Measurements from ENCODE around the gene CD6. TPM values are rescaled to one million over a fixed set of nuclear protein-coding genes. Genes with fewer than 3 reads are reported as not detected.
"Not testable (repeated sequence)": the region's sequence is repeated elsewhere in the genome, so short reads cannot be mapped to it uniquely, and the experiment has no call there.

The CD6 gene
- polyA plus RNA-seq, 2 donors, result 1.3 to 1.4 TPM

- no peaks in the 10 kb centered on the region for H3K9me3 ChIP-seq (ENCODE audit: control insufficient read depth in 2 of 2, insufficient read depth in 1 of 2, low read depth in 1 of 2, low read length in 1 of 2)
- WGBS, 2 donors, result 79 to 85% methylated on average over 9 of the region's 9 CpGs
- H3K27me3 ChIP-seq (ENCODE audit: control insufficient read depth in 1 of 2, insufficient read depth in 2 of 2, low read length in 2 of 2), result no peaks in the 10 kb centered on the region
- peaks cover 0 to 2% of the 10 kb centered on the region in 2 donors for H3K4me1 ChIP-seq (ENCODE audit: control insufficient read depth in 2 of 2, insufficient read depth in 2 of 2, low read length in 1 of 2)
- no peaks in the 10 kb centered on the region for H3K36me3 ChIP-seq (ENCODE audit: control insufficient read depth in 2 of 2, insufficient read depth in 2 of 2, low read length in 1 of 2)
- no peak overlapping the region for H3K4me3 ChIP-seq (ENCODE audit: low read depth in 1 of 2, low read length in 2 of 2)
- H3K27ac ChIP-seq (ENCODE audit: low read depth in 2 of 2, low read length in 1 of 2), result peak overlapping the region; percentile 63 to 70
Observed at GRCh38 chr11:61062181-61062930, 90.9 kb downstream of the CD6 start.

DNA sequence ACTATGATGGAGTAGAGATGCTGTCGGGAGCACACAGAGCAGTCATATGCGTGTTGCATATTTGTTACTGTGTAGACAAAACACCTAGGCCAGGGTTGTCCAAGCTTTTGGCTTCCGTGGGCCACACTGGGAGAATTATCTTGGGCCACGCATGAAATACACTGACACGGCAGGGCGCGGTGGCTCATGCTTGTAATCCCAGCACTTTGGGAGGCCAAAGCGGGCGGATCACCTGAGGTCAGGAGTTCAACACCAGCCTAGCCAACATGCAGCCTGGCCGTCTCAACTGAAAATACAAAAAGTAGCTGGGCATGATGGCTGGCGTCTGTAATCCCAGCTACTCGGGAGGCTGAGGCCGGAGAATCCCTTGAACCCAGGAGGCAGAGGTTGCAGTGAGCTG lies 93.8 kb downstream of the CD6 start:
- not testable (repeated sequence) for H3K27ac ChIP-seq (ENCODE audit: low read depth in 2 of 2, low read length in 1 of 2); H3K9me3 ChIP-seq (ENCODE audit: control insufficient read depth in 2 of 2, insufficient read depth in 1 of 2, low read depth in 1 of 2, low read length in 1 of 2); H3K4me3 ChIP-seq (ENCODE audit: low read depth in 1 of 2, low read length in 2 of 2); H3K36me3 ChIP-seq (ENCODE audit: control insufficient read depth in 2 of 2, insufficient read depth in 2 of 2, low read length in 1 of 2); H3K27me3 ChIP-seq (ENCODE audit: control insufficient read depth in 1 of 2, insufficient read depth in 2 of 2, low read length in 2 of 2); H3K4me1 ChIP-seq (ENCODE audit: control insufficient read depth in 2 of 2, insufficient read depth in 2 of 2, low read length in 1 of 2)
- WGBS, 2 donors, result 85 to 88% methylated on average over 13 of the region's 13 CpGs

GRCh38 chr11:61065955-61066638 lies 94.6 kb downstream of the CD6 start:
- WGBS, 2 donors, result 75 to 78% methylated on average over 19 of the region's 19 CpGs
- no peaks in the 10 kb centered on the region for H3K36me3 ChIP-seq (ENCODE audit: control insufficient read depth in 2 of 2, insufficient read depth in 2 of 2, low read length in 1 of 2)

DNA sequence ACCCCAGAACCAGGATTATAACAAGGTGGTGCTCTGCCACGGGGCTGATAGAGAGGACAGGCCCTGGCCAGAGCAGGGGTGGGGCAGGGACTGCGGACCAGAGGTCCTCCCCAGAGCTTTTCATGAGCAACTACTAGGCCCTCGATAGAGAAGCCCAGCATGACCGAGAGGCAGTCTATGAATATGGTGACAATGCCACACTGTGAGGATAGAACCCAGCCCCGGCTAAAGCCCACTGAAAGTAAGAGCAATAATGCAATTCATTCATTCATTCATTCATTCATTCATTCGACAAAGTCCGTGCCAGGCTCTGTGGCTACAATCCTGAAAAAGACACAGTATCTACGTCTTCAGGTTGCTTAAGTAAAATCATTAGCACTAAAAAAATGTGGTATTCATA lies 95.2 kb downstream of the CD6 start:
- Histone ChIP-seq H3K36me3 (ENCODE audit: control insufficient read depth in 2 of 2, insufficient read depth in 2 of 2, low read length in 1 of 2) (no peaks in the 10 kb centered on the region), H3K4me3 (ENCODE audit: low read depth in 1 of 2, low read length in 2 of 2) (no peak overlapping the region), H3K9me3 (ENCODE audit: control insufficient read depth in 2 of 2, insufficient read depth in 1 of 2, low read depth in 1 of 2, low read length in 1 of 2) (no peaks in the 10 kb centered on the region), H3K4me1 (ENCODE audit: control insufficient read depth in 2 of 2, insufficient read depth in 2 of 2, low read length in 1 of 2) (no peaks in the 10 kb centered on the region), H3K27me3 (ENCODE audit: control insufficient read depth in 1 of 2, insufficient read depth in 2 of 2, low read length in 2 of 2) (no peaks in the 10 kb centered on the region), H3K27ac (ENCODE audit: low read depth in 2 of 2, low read length in 1 of 2) (no peak overlapping the region)
- 86 to 92% methylated on average over 8 of the region's 8 CpGs for WGBS, 2 donors

More at GRCh38 chr11:61065955-61066638, 94.6 kb downstream of the CD6 start:
- no peaks in the 10 kb centered on the region for H3K27me3 ChIP-seq (ENCODE audit: control insufficient read depth in 1 of 2, insufficient read depth in 2 of 2, low read length in 2 of 2)
- H3K4me3 ChIP-seq (ENCODE audit: low read depth in 1 of 2, low read length in 2 of 2), result no peak overlapping the region
- H3K9me3 ChIP-seq (ENCODE audit: control insufficient read depth in 2 of 2, insufficient read depth in 1 of 2, low read depth in 1 of 2, low read length in 1 of 2), result no peaks in the 10 kb centered on the region
- H3K27ac ChIP-seq (ENCODE audit: low read depth in 2 of 2, low read length in 1 of 2), result no peak overlapping the region
- H3K4me1 ChIP-seq (ENCODE audit: control insufficient read depth in 2 of 2, insufficient read depth in 2 of 2, low read length in 1 of 2), result no peaks in the 10 kb centered on the region

GRCh38 chr11:61067782-61068446 lies 96.4 kb downstream of the CD6 start:
- WGBS, 2 donors, result 76 to 80% methylated on average over 11 to 14 of the region's 14 CpGs
- no peaks in the 10 kb centered on the region for H3K27me3 ChIP-seq (ENCODE audit: control insufficient read depth in 1 of 2, insufficient read depth in 2 of 2, low read length in 2 of 2)
- no peaks in the 10 kb centered on the region for H3K36me3 ChIP-seq (ENCODE audit: control insufficient read depth in 2 of 2, insufficient read depth in 2 of 2, low read length in 1 of 2)
- H3K4me3 ChIP-seq (ENCODE audit: low read depth in 1 of 2, low read length in 2 of 2), result no peak overlapping the region
- H3K4me1 ChIP-seq (ENCODE audit: control insufficient read depth in 2 of 2, insufficient read depth in 2 of 2, low read length in 1 of 2), result no peaks in the 10 kb centered on the region
- H3K9me3 ChIP-seq (ENCODE audit: control insufficient read depth in 2 of 2, insufficient read depth in 1 of 2, low read depth in 1 of 2, low read length in 1 of 2), result no peaks in the 10 kb centered on the region
- no peak overlapping the region for H3K27ac ChIP-seq (ENCODE audit: low read depth in 2 of 2, low read length in 1 of 2)

DNA sequence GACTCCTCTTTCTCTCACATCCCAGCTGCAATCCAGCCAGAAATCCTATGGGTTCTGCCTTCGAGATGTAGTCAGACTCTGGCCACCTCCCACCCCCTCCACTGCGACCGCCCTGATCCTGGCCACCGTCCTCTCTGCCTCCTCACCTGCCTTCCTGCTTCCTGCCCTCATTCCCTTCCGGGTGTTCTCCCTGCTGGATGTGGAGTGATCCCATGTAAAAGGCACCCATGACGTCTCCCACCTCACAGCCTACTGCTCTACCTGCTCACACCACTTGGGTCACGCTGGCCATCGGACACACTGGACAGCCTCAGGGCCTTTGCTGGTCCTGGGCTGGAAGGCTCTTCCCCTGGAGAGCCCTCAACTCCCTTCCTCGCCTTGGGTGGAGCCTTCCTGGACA lies 97.1 kb downstream of the CD6 start:
- 87 to 91% methylated on average over 9 of the region's 9 CpGs for WGBS, 2 donors
- no peak overlapping the region for H3K27ac ChIP-seq (ENCODE audit: low read depth in 2 of 2, low read length in 1 of 2)
- H3K36me3 ChIP-seq (ENCODE audit: control insufficient read depth in 2 of 2, insufficient read depth in 2 of 2, low read length in 1 of 2), result no peaks in the 10 kb centered on the region
- H3K4me3 ChIP-seq (ENCODE audit: low read depth in 1 of 2, low read length in 2 of 2), result no peak overlapping the region
- no peaks in the 10 kb centered on the region for H3K9me3 ChIP-seq (ENCODE audit: control insufficient read depth in 2 of 2, insufficient read depth in 1 of 2, low read depth in 1 of 2, low read length in 1 of 2)
- H3K27me3 ChIP-seq (ENCODE audit: control insufficient read depth in 1 of 2, insufficient read depth in 2 of 2, low read length in 2 of 2), result no peaks in the 10 kb centered on the region
- H3K4me1 ChIP-seq (ENCODE audit: control insufficient read depth in 2 of 2, insufficient read depth in 2 of 2, low read length in 1 of 2), result no peaks in the 10 kb centered on the region

DNA sequence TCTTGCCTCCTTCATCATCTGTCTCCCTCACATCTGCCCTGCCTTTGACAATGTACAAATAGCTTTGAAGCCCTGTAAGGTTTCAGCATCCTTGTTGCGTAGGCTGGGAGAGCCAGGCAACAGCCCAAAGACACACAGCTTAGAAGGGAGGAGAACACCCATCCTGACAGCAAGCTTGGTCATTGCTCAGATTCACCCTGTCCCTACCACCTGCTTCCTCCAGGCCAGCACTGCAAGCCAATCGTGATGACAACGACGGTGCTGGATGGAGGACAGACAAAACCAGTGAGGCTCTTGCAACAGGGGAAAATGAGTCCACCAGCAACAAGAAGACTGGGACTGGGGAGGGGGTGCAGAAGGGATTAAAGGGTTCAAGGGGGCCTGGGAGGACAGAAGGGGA lies 97.9 kb downstream of the CD6 start:
- Histone ChIP-seq H3K36me3 (ENCODE audit: control insufficient read depth in 2 of 2, insufficient read depth in 2 of 2, low read length in 1 of 2) (no peaks in the 10 kb centered on the region), H3K9me3 (ENCODE audit: control insufficient read depth in 2 of 2, insufficient read depth in 1 of 2, low read depth in 1 of 2, low read length in 1 of 2) (no peaks in the 10 kb centered on the region), H3K27me3 (ENCODE audit: control insufficient read depth in 1 of 2, insufficient read depth in 2 of 2, low read length in 2 of 2) (no peaks in the 10 kb centered on the region), H3K4me3 (ENCODE audit: low read depth in 1 of 2, low read length in 2 of 2) (no peak overlapping the region), H3K27ac (ENCODE audit: low read depth in 2 of 2, low read length in 1 of 2) (no peak overlapping the region), H3K4me1 (ENCODE audit: control insufficient read depth in 2 of 2, insufficient read depth in 2 of 2, low read length in 1 of 2) (no peaks in the 10 kb centered on the region)
- 83 to 91% methylated on average over 4 of the region's 4 CpGs for WGBS, 2 donors

Other genes starting within 250 kb of the CD6 start
- not detected for gene MS4A18, start 247.0 kb upstream of the CD6 start, polyA plus RNA-seq
- gene MS4A15, start 214.8 kb upstream of the CD6 start, polyA plus RNA-seq, result not detected
- gene MS4A10, start 186.3 kb upstream of the CD6 start, polyA plus RNA-seq, result not detected
- 10 to 100 TPM in 1 of 2 donors, 1 to 10 TPM in 1; 9.3 to 18.6 TPM for gene CCDC86, start 129.6 kb upstream of the CD6 start, polyA plus RNA-seq
- gene PTGDR2, start 115.7 kb upstream of the CD6 start, polyA plus RNA-seq, result under 1 TPM; 0.26 to 0.41 TPM
- under 1 TPM; 0.06 to 0.08 TPM for gene ZP1, start 104.1 kb upstream of the CD6 start, polyA plus RNA-seq
- gene PRPF19, start 65.1 kb upstream of the CD6 start, polyA plus RNA-seq, result 10 to 100 TPM; 55.1 to 78.2 TPM
- gene TMEM109, start 57.5 kb upstream of the CD6 start, polyA plus RNA-seq, result 100 to 1,000 TPM in 1 of 2 donors, 10 to 100 TPM in 1; 68.4 to 112 TPM
- gene TMEM132A, start 47.2 kb upstream of the CD6 start, polyA plus RNA-seq, result 10 to 100 TPM in 1 of 2 donors, 1 to 10 TPM in 1; 8.1 to 37.4 TPM
- 1 to 10 TPM; 6.5 to 9.7 TPM for gene SLC15A3, start 19.5 kb upstream of the CD6 start, polyA plus RNA-seq
- under 1 TPM; 0.39 to 0.52 TPM for gene CD5, start 130.8 kb downstream of the CD6 start, polyA plus RNA-seq
- gene VPS37C, start 189.7 kb downstream of the CD6 start, polyA plus RNA-seq, result 10 to 100 TPM; 14.7 to 18.6 TPM
- gene PGA3, start 231.8 kb downstream of the CD6 start, polyA plus RNA-seq, result 10 to 100 TPM in 1 of 2 donors, 1 to 10 TPM in 1; 1.9 to 27.7 TPM